Measurements from ENCODE around the gene MYO16.

MYO16 gene

DNA sequence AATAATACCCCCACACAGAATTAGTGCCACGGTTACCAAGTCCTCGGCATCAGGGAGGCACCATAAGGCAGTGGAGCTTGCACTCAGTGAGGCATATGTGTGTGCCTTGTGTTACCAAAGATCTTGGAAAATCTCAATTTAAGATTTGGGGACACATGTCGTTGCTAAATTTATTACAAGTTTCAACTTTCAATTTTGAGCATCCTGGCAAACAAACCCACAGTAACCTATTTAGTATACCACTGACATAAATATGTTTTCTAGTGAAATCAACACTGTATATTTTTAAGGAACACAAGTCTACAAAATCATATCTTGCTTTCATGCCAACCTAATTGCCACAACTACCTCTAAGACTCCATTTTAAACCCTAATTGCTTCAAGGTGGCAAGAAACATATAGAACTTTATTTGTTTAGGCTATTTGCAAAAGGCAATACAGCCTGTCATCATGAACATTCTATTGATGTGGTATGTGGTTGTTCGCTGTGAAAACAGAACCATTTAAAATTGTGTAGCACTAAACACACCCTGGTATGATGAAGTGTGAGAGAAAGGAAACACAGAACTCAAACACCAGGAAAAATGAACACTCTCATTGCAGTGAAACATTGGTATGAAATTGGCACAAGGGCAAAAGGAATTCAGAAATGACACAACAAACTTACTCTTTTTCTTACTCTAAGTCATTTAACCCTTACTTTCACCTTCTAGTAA is 625.9 kb downstream of the MYO16 start:
- DNase-seq = no peak

DNA sequence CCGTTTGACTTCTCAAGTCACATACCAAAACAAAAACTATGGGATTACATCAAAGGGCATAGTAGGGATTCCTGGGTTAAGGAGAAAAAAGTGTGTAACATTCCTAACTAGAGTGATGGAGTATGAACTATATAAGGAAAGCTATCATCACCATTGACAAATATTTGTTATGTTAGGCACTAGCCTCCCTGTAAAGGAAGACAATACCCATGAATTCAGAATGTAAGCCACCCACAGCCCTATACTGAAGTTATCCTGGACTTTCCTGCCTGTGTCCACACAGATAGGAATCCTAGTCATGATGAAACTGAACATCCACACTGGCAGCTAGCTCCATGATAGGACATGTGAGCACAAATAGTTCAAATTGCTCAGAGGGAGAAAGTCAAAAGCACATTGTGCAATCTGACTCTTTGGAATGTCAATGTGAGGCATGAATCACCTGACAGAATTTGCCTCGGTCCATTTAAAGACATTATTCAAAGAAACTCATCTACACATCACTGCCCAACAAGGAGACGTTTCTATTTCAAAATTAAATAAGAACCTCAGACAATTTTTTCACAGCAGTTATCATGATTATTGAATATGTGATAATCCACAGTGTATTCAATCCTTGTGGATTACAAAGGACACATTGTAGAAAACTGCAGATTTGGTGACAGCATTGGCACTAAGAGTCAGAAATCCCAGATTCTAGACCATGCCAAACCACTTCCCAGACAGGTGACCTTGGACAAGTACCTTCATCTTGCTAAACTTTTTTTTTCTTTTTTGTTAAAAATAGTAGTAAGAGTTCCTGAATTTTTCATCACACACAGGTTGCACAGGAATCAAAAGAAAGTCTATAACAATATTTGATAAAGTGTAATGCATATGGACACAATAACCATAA is 627.7 kb downstream of the MYO16 start:
- no peak for DNase-seq
